HL-60 (cell line): Measurements from ENCODE around the gene FUT9.

Experiments used
- DNase-seq, 2 experiments: peaks; one replicate each; pipeline ENCODE4 v3.0.0-alpha.2; 2010 to 2020; ENCODE audit warnings: low read depth in 1 of 2, low spot score in 1 of 2
- H3K27ac ChIP-seq: fragments of 250-450 bp; sonication (Bioruptor Pico); replicated peaks from 2 replicates; pipeline ENCODE4 v1.5.1; 2020; ENCODE audit warnings: mild to moderate bottlenecking, moderate library complexity
- H3K27me3 ChIP-seq: fragments of 250-450 bp; sonication (Bioruptor Pico); 2 replicates; pipeline ENCODE4 v1.5.1; 2021; ENCODE audit warnings: mild to moderate bottlenecking, moderate library complexity; ENCODE audit not compliant: insufficient read depth, poor library complexity, severe bottlenecking
- H3K4me3 ChIP-seq: replicated peaks from 2 replicates; pipeline ENCODE4 v1.5.1; 2011; ENCODE audit warnings: mild to moderate bottlenecking, control low read depth, low read length; ENCODE audit not compliant: insufficient read depth
- GABPA ChIP-seq: IDR thresholded peaks from 2 replicates; pipeline ENCODE4 v1.6.1; 2012; ENCODE audit warnings: low read depth
- POLR2AphosphoS5 ChIP-seq: IDR thresholded peaks from 2 replicates; pipeline ENCODE4 v1.6.1; 2012; ENCODE audit warnings: low read depth
- SPI1 ChIP-seq: IDR thresholded peaks from 2 replicates; pipeline ENCODE4 v1.6.1; 2012; ENCODE audit warnings: low read depth, mild to moderate bottlenecking, borderline replicate concordance
- TF ChIP-seq, protein P1 (sequence below): IDR thresholded peaks from 2 replicates; pipeline ENCODE4 v1.6.1; 2012; ENCODE audit warnings: low read depth; ENCODE audit not compliant: insufficient replicate concordance
- TF ChIP-seq, protein P2 (sequence below): IDR thresholded peaks from one replicate; pipeline ENCODE4 v1.5.1; 2011; ENCODE audit warnings: low read length, control low read depth, inconsistent platforms; ENCODE audit not compliant: insufficient read depth

Gene FUT9

GRCh38 chr6:96234444-96234843, 218.7 kb downstream of the FUT9 start:
- TF ChIP-seq, protein P1, sequence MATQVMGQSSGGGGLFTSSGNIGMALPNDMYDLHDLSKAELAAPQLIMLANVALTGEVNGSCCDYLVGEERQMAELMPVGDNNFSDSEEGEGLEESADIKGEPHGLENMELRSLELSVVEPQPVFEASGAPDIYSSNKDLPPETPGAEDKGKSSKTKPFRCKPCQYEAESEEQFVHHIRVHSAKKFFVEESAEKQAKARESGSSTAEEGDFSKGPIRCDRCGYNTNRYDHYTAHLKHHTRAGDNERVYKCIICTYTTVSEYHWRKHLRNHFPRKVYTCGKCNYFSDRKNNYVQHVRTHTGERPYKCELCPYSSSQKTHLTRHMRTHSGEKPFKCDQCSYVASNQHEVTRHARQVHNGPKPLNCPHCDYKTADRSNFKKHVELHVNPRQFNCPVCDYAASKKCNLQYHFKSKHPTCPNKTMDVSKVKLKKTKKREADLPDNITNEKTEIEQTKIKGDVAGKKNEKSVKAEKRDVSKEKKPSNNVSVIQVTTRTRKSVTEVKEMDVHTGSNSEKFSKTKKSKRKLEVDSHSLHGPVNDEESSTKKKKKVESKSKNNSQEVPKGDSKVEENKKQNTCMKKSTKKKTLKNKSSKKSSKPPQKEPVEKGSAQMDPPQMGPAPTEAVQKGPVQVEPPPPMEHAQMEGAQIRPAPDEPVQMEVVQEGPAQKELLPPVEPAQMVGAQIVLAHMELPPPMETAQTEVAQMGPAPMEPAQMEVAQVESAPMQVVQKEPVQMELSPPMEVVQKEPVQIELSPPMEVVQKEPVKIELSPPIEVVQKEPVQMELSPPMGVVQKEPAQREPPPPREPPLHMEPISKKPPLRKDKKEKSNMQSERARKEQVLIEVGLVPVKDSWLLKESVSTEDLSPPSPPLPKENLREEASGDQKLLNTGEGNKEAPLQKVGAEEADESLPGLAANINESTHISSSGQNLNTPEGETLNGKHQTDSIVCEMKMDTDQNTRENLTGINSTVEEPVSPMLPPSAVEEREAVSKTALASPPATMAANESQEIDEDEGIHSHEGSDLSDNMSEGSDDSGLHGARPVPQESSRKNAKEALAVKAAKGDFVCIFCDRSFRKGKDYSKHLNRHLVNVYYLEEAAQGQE: no peak
- TF ChIP-seq, protein P2, sequence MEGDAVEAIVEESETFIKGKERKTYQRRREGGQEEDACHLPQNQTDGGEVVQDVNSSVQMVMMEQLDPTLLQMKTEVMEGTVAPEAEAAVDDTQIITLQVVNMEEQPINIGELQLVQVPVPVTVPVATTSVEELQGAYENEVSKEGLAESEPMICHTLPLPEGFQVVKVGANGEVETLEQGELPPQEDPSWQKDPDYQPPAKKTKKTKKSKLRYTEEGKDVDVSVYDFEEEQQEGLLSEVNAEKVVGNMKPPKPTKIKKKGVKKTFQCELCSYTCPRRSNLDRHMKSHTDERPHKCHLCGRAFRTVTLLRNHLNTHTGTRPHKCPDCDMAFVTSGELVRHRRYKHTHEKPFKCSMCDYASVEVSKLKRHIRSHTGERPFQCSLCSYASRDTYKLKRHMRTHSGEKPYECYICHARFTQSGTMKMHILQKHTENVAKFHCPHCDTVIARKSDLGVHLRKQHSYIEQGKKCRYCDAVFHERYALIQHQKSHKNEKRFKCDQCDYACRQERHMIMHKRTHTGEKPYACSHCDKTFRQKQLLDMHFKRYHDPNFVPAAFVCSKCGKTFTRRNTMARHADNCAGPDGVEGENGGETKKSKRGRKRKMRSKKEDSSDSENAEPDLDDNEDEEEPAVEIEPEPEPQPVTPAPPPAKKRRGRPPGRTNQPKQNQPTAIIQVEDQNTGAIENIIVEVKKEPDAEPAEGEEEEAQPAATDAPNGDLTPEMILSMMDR: no peak
- TF ChIP-seq GABPA (no peak), SPI1 (no peak), POLR2AphosphoS5 (no peak)

DNA sequence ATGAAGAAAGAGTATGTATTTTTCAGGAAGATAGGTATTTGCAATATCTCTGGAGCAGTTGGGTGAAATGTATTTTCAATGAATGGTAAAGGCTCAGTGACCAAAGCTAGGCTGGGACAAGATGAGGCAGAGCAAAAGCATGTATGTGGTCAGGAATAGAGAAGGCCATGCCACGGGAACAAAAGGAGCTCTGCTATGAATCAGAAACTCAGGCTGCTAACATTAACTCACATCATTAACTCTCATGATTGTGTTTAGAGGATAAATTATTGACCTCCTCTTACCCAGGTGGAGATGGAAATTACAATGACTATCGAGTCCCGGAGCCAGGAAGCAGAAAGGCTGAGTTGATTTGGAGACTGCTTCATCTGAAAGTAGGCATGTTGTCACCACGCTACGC, 220.2 kb downstream of the FUT9 start:
- no peak overlapping the region for H3K27ac ChIP-seq
- DNase-seq: no peak
- no peak overlapping the region for H3K4me3 ChIP-seq
- no peaks in the 10 kb centered on the region for H3K27me3 ChIP-seq
- no peak for TF ChIP-seq GABPA
- TF ChIP-seq POLR2AphosphoS5: no peak
- no peak for TF ChIP-seq SPI1

More at GRCh38 chr6:96234444-96234843, 218.7 kb downstream of the FUT9 start:
- Histone ChIP-seq H3K27ac (no peak overlapping the region), H3K27me3 (no peaks in the 10 kb centered on the region), H3K4me3 (no peak overlapping the region)
- no peak for DNase-seq

GRCh38 chr6:96236471-96236870, 220.7 kb downstream of the FUT9 start:
- Histone ChIP-seq H3K4me3 (no peak overlapping the region), H3K27ac (no peak overlapping the region), H3K27me3 (no peaks in the 10 kb centered on the region)
- TF ChIP-seq, protein P2: no peak
- TF ChIP-seq POLR2AphosphoS5: no peak
- TF ChIP-seq, protein P1: no peak
- TF ChIP-seq SPI1: no peak
- DNase-seq: no peak

DNA sequence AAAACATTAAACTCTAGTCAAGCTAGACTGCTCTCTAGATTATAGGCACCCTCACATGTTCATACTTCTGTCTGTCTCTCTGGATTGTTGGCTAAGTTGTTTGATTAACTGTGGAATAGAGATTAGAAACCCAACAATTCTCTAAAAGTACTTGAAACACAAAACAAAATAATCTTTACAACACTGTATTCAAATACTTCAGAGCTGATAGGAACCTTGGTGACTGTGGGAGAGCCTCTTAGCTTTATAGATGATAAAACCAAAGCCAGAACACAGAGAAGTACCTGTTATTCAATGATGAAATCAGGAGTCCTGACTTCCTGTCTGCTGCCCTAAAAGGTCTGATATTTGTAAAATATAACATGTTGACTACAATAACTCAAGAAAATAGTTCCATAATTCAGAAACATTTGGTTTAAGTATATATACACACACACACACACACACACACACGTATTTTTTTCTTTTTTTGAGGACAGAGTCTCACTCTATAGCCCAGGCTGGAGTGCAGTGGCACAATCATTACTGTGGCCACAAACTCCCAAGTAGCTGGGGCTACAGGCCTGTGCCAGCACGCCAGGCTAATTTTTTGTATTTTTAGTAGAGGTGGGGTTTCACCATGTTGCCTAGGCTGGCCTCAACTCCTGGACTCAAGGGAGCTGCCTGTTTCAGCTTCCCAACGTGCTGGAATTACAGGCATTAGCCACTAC, 222.0 kb downstream of the FUT9 start:
- Histone ChIP-seq H3K27me3 (no peaks in the 10 kb centered on the region), H3K27ac (no peak overlapping the region), H3K4me3 (no peak overlapping the region)
- DNase-seq: no peak
- TF ChIP-seq, protein P1: no peak
- TF ChIP-seq SPI1 (no peak), POLR2AphosphoS5 (no peak), GABPA (no peak)
- TF ChIP-seq, protein P2: no peak
